Mesendoderm (in vitro differentiated cells): ENCODE measurements around the gene ADIPOR2.
A peak's percentile ranks its signal among the peaks of the same experiment; 100 is the strongest.
"Not testable (repeated sequence)": the region's sequence is repeated elsewhere in the genome, so short reads cannot be mapped to it uniquely, and the experiment has no call there.

Source experiments
- DNase-seq: peaks from one replicate; pipeline ENCODE4 v3.0.0; 2013
- H2AK5ac ChIP-seq: 2 replicates; pipeline ENCODE4 v1.6.1; 2013; ENCODE audit warnings: low read length, inconsistent platforms
- H2BK120ac ChIP-seq: 2 replicates; pipeline ENCODE4 v1.6.1; 2013; ENCODE audit warnings: low read depth, mild to moderate bottlenecking, low read length, moderate library complexity, mixed read lengths
- H2BK15ac ChIP-seq: replicated peaks from 2 replicates; pipeline ENCODE4 v1.6.1; 2013; ENCODE audit warnings: low read depth, mild to moderate bottlenecking, moderate library complexity
- H2BK5ac ChIP-seq: 2 replicates; pipeline ENCODE4 v1.6.1; 2013; ENCODE audit warnings: low read length, inconsistent platforms
- H3K18ac ChIP-seq: 2 replicates; pipeline ENCODE4 v1.6.1; 2013; ENCODE audit warnings: mild to moderate bottlenecking, low read length, mixed read lengths
- H3K23ac ChIP-seq: one replicate; pipeline ENCODE4 v1.6.1; 2013; ENCODE audit warnings: low read length
- H3K27ac ChIP-seq: 2 replicates; pipeline ENCODE4 v1.5.1; 2013; ENCODE audit warnings: low read depth, mild to moderate bottlenecking, inconsistent platforms, low read length, moderate library complexity
- H3K27me3 ChIP-seq: 2 replicates; pipeline ENCODE4 v1.6.1; 2013; ENCODE audit warnings: low read length, control low read depth, mild to moderate bottlenecking, inconsistent platforms; ENCODE audit not compliant: insufficient read depth, poor library complexity
- H3K36me3 ChIP-seq: 2 replicates; pipeline ENCODE4 v1.6.1; 2013; ENCODE audit warnings: low read length, inconsistent platforms; ENCODE audit not compliant: control insufficient read depth, insufficient read depth
- H3K4ac ChIP-seq: one replicate; pipeline ENCODE4 v1.6.1; 2013; ENCODE audit warnings: low read depth, mild to moderate bottlenecking, low read length, moderate library complexity
- H3K4me1 ChIP-seq: 2 replicates; pipeline ENCODE4 v1.6.1; 2013; ENCODE audit warnings: low read depth, low read length, inconsistent platforms; ENCODE audit not compliant: control insufficient read depth
- H3K4me2 ChIP-seq: 2 replicates; pipeline ENCODE4 v1.6.1; 2013; ENCODE audit warnings: low read length
- H3K4me3 ChIP-seq: 2 replicates; pipeline ENCODE4 v1.5.1; 2013; ENCODE audit warnings: mild to moderate bottlenecking, low read length
- H3K56ac ChIP-seq: one replicate; pipeline ENCODE4 v1.6.1; 2013; ENCODE audit warnings: low read length
- H3K79me1 ChIP-seq: 2 replicates; pipeline ENCODE4 v1.6.1; 2013; ENCODE audit warnings: low read length, inconsistent platforms
- H3K79me2 ChIP-seq: 2 replicates; pipeline ENCODE4 v1.6.1; 2013; ENCODE audit warnings: mild to moderate bottlenecking, low read length; ENCODE audit not compliant: control insufficient read depth, insufficient read depth
- H3K9ac ChIP-seq: 2 replicates; pipeline ENCODE4 v1.6.1; 2013; ENCODE audit warnings: low read length, inconsistent platforms
- H4K5ac ChIP-seq: one replicate; pipeline ENCODE4 v1.6.1; 2013; ENCODE audit warnings: low read length
- H4K8ac ChIP-seq: one replicate; pipeline ENCODE4 v1.6.1; 2013; ENCODE audit warnings: low read depth, mild to moderate bottlenecking, control low read depth, low read length, moderate library complexity
- WGBS: extraction: QIAGEN DNeasy Blood & Tissue Kit; methylation state at CpG from one replicate; pipeline ENCODE4 v1.1.7; 2013; ENCODE audit warnings: low lambda C conversion rate, missing lambda C conversion rate; ENCODE audit not compliant: insufficient coverage; ENCODE audit errors: extremely low coverage; 5-methylcytosine and 5-hydroxymethylcytosine counted together

Gene ADIPOR2

DNA sequence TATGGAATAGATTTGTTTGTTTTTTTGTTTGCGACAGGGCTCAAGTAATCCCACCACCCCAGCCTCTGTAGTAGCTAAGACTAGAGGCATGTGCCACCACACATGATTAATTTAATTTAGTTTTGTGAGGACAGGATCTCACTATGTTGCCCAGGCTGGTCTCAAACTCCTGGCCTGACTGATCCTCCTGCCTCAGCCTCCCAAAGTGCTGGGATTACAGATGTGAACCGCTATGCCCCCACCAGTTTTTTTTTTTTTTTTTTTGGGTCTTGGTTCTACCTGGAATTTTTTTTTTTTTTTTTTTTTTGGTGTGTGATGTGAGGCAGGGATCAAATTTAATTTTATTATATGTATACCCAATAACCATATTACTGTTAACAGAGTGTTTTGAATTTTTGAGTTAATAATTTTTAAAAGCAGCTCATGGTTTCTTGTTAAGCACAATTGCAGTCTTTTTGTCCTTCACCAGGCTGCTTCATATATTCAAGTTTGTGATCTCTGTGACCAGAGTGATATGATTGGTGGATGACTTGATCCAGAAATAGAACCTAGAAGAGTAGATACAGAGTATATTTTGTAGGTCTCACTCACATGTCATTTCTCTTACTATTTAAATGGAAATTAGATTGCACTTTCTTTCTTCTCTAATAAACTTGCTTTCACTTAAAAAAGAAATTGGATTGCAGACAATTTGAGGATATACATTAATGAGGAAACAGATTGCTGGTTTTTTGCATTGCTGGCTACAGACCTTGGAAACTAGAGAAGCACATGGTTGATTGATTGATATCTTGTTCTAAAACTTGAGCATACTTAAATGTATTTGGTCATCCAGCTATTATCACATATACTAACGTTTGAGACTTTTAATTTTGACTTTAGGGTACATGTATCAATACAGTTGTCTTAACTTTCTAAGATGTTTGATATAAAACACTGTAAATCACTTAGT lies 13.2 kb downstream of the ADIPOR2 start:
- Histone ChIP-seq H3K4me2 (no peak overlapping the region), H3K79me2 (peaks cover 41% of the 10 kb centered on the region), H3K27me3 (no peaks in the 10 kb centered on the region), H3K79me1 (peaks cover 6% of the 10 kb centered on the region), H2BK5ac (no peak overlapping the region), H3K4me3 (no peak overlapping the region), H2BK120ac (no peak overlapping the region), H4K8ac (no peak overlapping the region), H3K27ac (no peak overlapping the region), H3K4me1 (peaks cover 4% of the 10 kb centered on the region), H3K36me3 (no peaks in the 10 kb centered on the region), H2AK5ac (no peak overlapping the region), H3K23ac (no peak overlapping the region), H3K56ac (no peak overlapping the region), H3K18ac (no peak overlapping the region), H2BK15ac (no peak overlapping the region), H3K9ac (no peak overlapping the region), H3K4ac (no peak overlapping the region), H4K5ac (no peak overlapping the region)
- DNase-seq, result no peak
- no CpG with 5 or more reads among the region's 3 CpGs for WGBS

DNA sequence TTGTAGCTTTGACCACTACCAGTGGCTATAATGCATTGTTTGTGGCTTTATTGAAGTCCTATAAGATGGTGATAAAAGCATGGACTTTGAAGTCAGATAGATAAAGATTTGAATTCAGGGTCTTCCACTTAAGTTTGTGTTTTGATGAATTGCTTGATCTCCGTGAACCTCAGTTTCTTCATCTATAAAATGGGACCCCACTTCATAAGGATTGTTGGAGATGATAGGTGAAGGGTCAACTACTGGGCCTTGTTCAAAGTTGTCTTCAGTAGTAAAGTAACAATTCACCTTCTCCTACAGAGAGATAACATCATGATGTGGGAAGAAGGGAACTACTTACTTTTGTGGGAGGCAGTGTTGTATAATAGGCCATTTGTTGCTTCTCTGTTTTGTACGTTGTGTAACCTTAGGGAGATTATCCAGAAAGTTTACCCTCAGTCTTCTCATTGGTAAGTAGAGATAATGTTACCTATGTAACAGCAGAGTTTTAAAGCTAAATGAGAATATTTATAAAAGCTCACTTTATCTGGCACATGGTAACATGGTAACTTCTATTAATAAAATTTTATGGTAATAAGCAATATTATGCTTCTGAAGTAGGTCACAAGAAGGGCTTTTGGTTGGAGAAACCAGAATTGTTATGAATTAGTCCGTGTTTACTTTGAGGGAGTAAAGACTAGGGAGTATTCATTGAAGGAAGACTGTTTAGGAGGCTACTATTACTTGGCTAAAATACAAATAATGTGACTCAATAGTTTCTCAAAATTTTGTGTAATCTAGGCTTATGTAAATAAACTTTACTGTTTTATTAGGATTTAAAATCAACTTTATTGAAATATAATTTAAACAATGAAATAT lies 15.1 kb downstream of the ADIPOR2 start:
- Histone ChIP-seq H3K56ac (no peak overlapping the region), H3K9ac (no peak overlapping the region), H4K5ac (no peak overlapping the region), H2BK5ac (no peak overlapping the region), H3K4me2 (no peak overlapping the region), H3K18ac (no peak overlapping the region), H4K8ac (no peak overlapping the region), H3K36me3 (no peaks in the 10 kb centered on the region), H3K4me1 (peaks cover 4% of the 10 kb centered on the region), H3K79me2 (peaks cover 45% of the 10 kb centered on the region), H3K27me3 (no peaks in the 10 kb centered on the region), H2AK5ac (no peak overlapping the region), H3K23ac (no peak overlapping the region), H2BK15ac (no peak overlapping the region), H2BK120ac (no peak overlapping the region), H3K27ac (no peak overlapping the region), H3K4me3 (no peak overlapping the region), H3K79me1 (peaks cover 9% of the 10 kb centered on the region), H3K4ac (no peak overlapping the region)
- WGBS, result no CpG with 5 or more reads among the region's 3 CpGs
- DNase-seq, result no peak

DNA sequence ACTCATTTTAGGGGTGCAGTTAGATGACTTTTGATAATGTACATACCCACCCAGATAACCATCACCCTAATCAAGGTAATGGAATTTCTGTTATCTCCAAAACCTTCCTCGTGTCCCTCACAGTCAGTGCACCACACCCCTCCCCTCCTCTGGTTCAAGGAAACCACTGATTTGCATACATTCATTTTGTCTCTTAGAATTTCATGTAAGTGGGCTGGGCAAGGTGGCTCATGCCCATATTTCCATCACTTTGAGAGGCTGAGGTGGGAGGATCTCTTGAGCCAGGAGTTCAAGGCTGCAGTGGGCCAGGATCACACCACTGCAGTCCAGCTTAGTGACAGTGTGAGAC lies 15.7 kb downstream of the ADIPOR2 start:
- Histone ChIP-seq H3K4ac (no peak overlapping the region), H3K4me3 (no peak overlapping the region), H3K4me2 (no peak overlapping the region), H2BK120ac (no peak overlapping the region), H3K79me2 (peaks cover 44% of the 10 kb centered on the region), H4K5ac (no peak overlapping the region), H2AK5ac (no peak overlapping the region), H3K23ac (no peak overlapping the region), H3K36me3 (no peaks in the 10 kb centered on the region), H2BK15ac (no peak overlapping the region), H3K56ac (no peak overlapping the region), H3K27ac (no peak overlapping the region), H4K8ac (no peak overlapping the region), H3K18ac (no peak overlapping the region), H3K4me1 (peaks cover 4% of the 10 kb centered on the region), H3K79me1 (peaks cover 9% of the 10 kb centered on the region), H3K9ac (no peak overlapping the region), H3K27me3 (no peaks in the 10 kb centered on the region), H2BK5ac (no peak overlapping the region)
- DNase-seq, result peak; percentile 48
- no CpG with 5 or more reads among the region's 1 CpG for WGBS

DNA sequence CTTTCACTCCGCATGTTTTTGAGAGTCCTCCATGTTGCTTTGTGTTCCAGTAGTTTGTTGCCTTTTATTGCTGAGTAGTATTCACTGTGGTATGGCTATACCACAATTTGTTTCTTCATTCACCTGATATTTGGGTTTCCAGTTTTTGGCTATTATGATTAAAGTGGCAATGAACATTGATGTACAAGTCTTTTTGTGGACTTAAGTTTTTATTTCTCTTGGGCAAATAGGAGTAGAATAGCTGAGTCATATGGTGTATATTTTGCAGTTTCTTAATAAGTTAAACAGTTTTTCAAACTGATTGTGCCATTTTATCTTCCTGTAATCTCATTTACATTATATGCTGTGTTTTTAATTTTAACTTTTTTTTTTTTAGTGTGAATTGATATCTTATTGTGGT lies 16.2 kb downstream of the ADIPOR2 start:
- WGBS, result no CpG with 5 or more reads among the region's 1 CpG
- Histone ChIP-seq H3K18ac (no peak overlapping the region), H3K56ac (no peak overlapping the region), H2AK5ac (no peak overlapping the region), H3K23ac (no peak overlapping the region), H3K4me1 (peaks cover 4% of the 10 kb centered on the region), H3K4me3 (no peak overlapping the region), H3K27me3 (no peaks in the 10 kb centered on the region), H3K9ac (no peak overlapping the region), H3K36me3 (no peaks in the 10 kb centered on the region), H4K8ac (no peak overlapping the region), H2BK120ac (no peak overlapping the region), H3K4me2 (no peak overlapping the region), H3K4ac (no peak overlapping the region), H3K79me2 (peaks cover 44% of the 10 kb centered on the region), H2BK15ac (no peak overlapping the region), H3K27ac (no peak overlapping the region), H4K5ac (no peak overlapping the region), H3K79me1 (peaks cover 11% of the 10 kb centered on the region), H2BK5ac (no peak overlapping the region)
- no peak for DNase-seq

DNA sequence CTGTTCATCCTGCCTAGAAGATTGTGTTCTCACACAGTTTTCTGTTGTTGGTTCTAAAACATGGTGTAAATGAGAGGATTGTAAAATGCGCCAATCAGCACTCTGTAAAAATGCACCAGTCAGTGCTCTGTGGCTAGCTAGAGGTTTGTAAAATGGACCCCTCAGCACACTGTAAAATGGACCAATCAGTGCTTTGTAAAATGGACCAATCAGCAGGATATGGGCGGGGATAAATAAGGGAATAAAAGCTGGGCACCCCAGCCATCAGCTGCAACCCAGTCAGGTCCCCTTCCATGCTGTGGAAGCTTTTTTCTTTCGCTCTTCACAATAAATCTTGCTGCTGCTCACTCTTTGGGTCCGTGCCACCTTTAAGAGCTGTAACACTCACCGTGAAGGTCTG lies 19.1 kb downstream of the ADIPOR2 start:
- H2BK15ac ChIP-seq, H3K18ac ChIP-seq, H3K56ac ChIP-seq, H3K36me3 ChIP-seq, H3K27me3 ChIP-seq, H2BK120ac ChIP-seq, H3K4me3 ChIP-seq, H3K27ac ChIP-seq, H3K4me2 ChIP-seq, H3K4me1 ChIP-seq, DNase-seq, H2AK5ac ChIP-seq, H2BK5ac ChIP-seq, H4K8ac ChIP-seq, H3K9ac ChIP-seq, H3K23ac ChIP-seq, H4K5ac ChIP-seq, H3K4ac ChIP-seq: not testable (repeated sequence)
- Histone ChIP-seq H3K79me1 (peaks cover 16% of the 10 kb centered on the region), H3K79me2 (peaks cover 56% of the 10 kb centered on the region)
- WGBS, result no CpG with 5 or more reads among the region's 5 CpGs
